Tibial nerve (tissue), 3 donors: ENCODE results near the gene DOK7.

Experiments used
- POLR2A ChIP-seq, 2 donors: fragments of 450-650 bp; IDR thresholded peaks; one replicate each; pipeline ENCODE4 v1.6.1; 2017; ENCODE audit warnings: antibody characterized with exemption in 2 of 2, mild to moderate bottlenecking in 2 of 2, moderate library complexity in 2 of 2
- TF ChIP-seq, protein P1 (sequence below), 5 experiments: fragments of 200-600 bp in 3 of 5; fragments of 450-650 bp in 2 of 5; sonication (generic) in 3 of 5; IDR thresholded peaks; one replicate each; pipeline ENCODE4 v1.5.1; 2016 to 2019; ENCODE audit warnings: antibody characterized with exemption in 5 of 5, mild to moderate bottlenecking in 3 of 5, moderate library complexity in 2 of 5

DNA sequence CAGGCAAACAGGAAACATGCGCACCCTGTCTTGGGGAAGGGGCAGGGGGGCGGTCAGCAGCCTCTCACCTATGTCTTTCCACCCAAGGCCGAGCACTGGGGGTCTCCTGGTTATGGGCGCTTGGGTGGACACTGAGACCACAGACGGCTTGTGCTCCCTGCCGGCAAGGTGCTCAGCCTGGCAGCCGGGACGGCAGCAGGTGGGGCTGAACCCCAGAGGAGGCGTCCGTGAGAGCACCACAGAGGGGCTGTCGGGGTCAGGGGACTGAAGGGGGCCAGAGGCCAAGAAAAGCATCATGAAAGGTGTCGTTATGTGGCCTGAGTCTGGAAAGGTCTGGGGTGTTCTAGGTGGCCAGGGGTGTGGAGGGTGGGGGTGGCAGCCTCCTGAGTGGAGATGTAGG lies 19.6 kb downstream of the DOK7 start:
- TF ChIP-seq, protein P1, sequence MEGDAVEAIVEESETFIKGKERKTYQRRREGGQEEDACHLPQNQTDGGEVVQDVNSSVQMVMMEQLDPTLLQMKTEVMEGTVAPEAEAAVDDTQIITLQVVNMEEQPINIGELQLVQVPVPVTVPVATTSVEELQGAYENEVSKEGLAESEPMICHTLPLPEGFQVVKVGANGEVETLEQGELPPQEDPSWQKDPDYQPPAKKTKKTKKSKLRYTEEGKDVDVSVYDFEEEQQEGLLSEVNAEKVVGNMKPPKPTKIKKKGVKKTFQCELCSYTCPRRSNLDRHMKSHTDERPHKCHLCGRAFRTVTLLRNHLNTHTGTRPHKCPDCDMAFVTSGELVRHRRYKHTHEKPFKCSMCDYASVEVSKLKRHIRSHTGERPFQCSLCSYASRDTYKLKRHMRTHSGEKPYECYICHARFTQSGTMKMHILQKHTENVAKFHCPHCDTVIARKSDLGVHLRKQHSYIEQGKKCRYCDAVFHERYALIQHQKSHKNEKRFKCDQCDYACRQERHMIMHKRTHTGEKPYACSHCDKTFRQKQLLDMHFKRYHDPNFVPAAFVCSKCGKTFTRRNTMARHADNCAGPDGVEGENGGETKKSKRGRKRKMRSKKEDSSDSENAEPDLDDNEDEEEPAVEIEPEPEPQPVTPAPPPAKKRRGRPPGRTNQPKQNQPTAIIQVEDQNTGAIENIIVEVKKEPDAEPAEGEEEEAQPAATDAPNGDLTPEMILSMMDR (IDR thresholded peaks at IDR 0.05) = no peak
- TF ChIP-seq POLR2A (IDR thresholded peaks at IDR 0.05) = no peak
